CD4-positive, alpha-beta T cell treated with Interferon alpha-2 for 1 hour (primary cell): ENCODE results near the gene SPATA20.

ENCODE experiments used
- DNase-seq, 2 donors: peaks; one replicate each; pipeline ENCODE4 v3.0.0-alpha.2; 2020 to 2022

Gene SPATA20

DNA sequence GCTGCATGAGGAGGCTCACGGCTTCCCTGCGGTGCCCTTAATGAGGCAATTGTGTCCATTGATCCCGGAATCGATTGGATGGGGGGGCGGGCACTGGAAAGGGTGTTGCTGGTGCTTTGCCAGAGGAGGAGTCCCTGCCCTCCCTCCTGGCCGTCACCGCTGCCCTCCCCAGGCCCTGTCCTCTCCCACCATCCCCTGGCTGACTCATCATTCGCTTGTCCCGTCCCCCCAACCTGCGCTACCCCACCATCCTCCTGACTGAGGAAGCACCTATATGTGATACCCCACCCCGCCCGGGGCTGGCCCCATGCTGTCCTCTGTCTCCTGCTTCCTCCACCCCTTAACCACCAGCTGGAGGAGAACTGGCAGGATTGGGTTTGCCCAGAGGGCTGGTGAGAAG, 34.3 kb downstream of the SPATA20 start:
- DNase-seq: no peak

DNA sequence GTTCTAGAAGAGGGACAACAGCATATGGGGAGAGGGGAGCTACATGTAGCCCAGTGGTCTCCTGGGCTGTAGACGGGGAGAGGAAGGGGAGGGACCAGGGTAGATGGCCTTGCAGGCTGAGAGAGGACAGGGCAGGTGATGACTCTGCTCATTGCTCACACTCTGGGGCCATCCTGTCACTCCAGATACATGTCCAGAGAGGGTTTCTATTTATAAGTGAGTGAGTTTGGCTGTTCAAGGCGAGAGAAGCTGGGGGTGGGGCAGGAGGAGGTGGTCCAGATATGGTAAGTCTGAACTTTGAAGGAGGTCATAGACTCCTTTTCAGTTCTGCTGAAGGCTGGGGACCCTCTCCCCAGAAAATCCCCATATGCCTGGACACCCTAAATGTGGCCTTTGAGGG, 35.8 kb downstream of the SPATA20 start:
- no peak for DNase-seq

- DNase-seq: no peak
These were observed 36.7 kb downstream of the SPATA20 start for GRCh38 chr17:50583641-50584040.

GRCh38 chr17:50584116-50584515, 37.1 kb downstream of the SPATA20 start:
- DNase-seq: no peak

- no peak for DNase-seq
These were observed 37.8 kb downstream of the SPATA20 start for GRCh38 chr17:50584749-50585148.

DNA sequence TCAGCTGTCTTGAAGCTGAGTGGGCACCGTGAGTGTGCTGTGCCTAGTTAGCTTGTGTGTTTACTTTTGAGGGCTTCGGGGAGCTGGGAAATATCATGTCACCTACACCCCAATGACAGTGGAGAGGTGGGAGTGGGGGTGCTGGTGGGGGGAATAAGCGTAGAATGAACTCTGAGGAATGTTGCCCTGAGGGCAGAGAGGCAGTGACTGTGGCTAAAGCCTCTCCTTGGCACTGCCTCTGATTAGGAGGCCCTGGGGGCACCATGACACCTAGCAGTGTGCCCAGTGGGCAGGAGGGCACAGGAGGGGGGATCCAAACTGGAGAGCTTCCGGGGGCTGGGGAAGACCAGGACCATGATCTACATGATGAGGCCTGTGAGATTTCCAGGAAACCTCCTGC, 38.4 kb downstream of the SPATA20 start:
- DNase-seq: no peak

DNA sequence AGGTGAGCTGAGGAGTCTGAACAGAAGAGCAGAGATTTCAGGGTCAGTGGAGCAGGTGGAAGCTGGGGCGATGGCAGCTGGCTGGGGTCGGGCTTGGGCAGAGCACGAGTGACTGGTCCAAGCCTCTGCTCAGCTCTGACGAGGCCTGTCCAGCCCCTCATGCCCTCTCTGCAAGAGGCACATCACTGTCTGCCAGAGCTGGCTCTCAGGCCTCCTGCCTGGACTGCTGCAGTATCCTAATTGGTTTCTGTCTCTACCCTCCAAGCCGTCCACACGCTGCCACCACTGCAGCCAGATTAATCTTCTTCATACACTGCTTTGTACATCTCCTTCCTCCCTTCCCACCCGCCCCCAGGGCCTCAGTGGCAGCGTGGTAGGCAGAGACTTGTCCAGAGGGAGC, 38.9 kb downstream of the SPATA20 start:
- DNase-seq: no peak

DNA sequence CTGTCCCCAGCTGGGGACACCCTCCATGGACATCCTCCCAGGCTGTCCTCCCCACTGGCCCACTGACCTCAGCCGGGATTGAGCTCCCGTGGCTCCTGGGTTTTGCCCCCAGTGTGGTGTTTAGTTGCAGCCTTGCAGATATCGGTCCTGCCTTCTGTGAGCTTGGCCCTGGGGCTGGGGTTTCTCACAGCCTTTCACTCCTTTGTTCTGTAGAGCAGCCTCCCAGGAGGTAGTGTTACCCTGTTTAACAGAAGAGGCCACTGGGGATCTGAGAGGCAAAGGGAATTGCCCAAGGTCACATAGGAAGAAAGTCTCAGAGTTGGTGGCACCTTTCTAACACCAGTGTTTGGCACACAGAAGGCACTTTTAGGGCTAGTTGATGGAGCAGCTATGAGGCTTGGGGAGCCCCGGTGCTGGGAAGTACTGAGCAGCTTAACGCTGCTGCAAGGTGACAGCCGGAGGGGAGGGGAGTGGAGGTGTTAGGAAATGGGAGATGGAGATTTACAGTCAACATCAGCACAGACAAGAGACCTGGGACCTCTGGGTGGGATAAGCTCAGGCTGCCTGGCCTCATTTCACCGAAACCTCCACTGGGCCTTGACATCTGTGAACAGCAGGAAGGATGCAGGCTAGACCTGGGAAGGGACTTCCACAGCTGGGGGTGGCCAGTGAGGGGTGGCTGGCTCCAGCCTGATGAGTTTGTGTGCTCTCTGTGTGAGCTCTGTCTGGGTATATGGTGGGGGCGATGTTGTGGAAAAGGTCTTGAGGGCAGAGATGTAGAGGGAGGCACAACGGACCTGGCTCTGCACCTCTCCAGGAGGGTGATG, 39.7 kb downstream of the SPATA20 start:
- no peak for DNase-seq

GRCh38 chr17:50587571-50587970, 40.6 kb downstream of the SPATA20 start:
- no peak for DNase-seq

GRCh38 chr17:50588391-50589049, 41.5 kb downstream of the SPATA20 start:
- no peak for DNase-seq

DNA sequence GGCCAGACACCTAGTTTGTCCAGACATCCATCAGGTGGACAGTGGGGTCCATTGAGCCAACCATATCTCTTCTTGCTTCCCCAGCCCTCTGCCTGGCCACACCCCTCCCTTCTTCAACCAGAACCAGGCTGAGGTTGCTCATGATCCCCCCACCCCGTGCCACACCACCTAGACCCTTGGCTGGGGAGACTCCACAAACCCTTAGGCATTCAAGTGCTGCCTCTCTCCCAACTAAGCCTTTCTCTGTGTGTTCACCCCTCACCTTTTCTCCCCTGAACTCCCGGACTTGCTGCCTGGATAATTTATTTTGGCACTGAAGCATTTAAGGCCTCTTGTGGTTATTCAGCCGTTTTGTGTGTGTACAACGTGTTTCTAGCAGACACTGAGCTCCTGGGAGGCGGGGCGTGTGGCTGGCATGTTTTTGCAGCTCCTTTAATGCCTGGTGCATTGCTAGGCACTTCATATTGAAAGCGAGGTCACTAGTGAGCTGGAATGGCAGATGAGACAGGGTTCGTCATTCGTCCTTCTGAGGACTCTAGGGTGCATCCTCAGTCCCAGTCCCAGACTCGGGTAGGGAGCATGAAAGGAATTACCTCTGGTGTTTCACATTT, 42.2 kb downstream of the SPATA20 start:
- no peak for DNase-seq

DNA sequence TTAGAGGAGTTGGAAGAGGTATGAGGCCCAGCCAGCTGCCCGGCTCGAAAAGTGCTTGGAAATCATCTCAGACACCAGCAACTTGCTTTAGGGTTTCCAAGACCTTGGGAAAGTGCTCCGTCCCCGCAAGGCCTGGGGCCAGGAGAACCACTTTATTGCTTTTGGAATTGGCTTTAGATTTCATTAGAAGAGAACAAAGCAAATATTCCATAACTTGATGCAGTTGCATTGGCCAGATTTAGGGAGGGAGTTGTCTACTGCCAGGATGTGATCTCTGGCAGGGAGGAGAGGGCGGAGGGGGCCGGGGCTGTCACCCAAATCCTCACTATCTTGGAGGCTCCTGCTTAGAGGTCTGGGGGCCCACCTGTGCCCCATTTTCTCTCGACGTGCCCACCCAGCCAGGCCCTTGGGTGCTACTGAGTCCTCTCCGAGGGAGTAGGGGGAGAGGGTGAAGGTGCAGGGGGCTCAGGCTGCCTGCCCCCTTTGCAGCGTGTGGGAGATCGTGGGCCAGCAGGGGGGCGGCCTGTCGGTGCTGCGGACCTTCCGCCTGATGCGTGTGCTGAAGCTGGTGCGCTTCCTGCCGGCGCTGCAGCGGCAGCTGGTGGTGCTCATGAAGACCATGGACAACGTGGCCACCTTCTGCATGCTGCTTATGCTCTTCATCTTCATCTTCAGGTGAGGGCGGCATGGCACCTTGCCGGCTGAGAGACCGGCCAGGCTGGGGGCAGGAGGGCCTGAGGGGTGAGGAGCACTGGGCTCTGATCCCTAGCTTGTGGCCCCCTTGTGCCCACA, 44.2 kb downstream of the SPATA20 start:
- no peak for DNase-seq

GRCh38 chr17:50593321-50593720, 46.3 kb downstream of the SPATA20 start:
- DNase-seq: no peak

DNA sequence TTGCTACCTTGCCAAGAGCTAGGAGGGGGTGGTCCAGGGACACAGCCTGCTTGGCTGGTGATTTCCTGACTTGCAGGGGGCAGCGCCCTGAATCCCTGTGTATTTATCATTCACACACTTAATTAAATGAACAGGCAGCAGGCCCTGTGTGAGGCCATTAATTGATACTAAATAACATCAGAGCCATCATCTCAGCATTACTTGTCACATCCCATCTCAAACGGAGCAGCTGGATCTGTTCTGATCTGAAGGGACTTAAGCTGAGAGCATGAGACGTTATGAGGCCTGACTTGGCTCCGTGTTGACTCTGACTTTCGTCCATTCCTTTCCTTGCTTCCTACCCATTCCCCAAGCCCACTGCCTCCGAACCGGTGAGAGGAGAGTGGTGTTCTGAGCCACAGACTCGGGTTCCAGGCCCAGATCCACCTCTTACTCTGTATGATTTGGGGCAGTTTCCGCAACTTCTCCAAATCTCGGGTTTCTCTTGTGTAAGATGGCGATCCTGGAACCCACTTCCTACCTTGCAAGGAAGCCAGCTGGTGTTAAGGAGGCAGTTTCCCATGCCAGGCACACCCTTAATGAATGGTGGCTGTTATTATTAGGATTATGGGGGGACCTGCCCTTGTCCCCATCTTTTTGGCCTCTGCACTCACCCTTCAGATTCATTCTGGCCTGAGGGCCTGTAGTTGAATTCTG, 47.3 kb downstream of the SPATA20 start:
- no peak for DNase-seq

DNA sequence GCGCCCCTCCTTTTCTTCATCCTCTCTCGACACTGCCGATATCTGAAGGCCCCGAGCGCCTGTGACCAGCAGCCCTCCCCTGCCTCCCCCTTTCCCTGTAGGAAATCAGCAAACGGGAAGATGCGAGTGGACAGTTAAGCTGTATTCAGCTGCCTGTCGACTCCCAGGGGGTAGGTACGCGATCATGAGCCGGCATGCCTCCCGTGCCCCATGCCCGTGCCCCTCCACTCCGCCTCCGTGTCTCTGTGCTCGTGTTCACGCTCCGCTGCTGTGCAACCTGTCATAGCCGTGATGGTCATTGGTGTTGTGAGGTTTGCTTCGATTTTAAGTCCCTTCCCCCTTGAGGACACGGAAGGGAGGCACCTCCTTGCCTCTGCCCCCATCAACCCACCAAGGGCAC, 47.9 kb downstream of the SPATA20 start:
- DNase-seq: no peak

- no peak for DNase-seq
These were observed 49.4 kb downstream of the SPATA20 start for GRCh38 chr17:50596191-50597037.

DNA sequence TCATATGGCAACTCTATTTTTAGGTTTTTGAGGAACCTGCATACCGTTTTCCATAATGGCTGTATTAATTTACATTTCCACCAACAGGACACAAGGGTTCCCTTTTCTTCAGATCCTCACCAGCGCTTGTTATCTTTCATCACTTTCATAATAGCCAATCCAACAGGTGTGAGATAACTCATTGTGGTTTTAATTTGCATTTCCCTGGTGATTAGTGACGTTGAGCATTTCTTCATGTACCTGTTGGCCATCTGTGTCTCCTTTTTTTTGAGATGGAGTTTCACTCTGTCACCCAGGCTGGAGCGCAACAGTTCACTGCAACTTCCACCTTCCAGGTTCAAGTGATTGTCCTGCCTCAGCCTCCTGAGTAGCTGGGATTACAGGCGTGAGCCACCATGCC, 51.5 kb downstream of the SPATA20 start:
- DNase-seq: no peak

GRCh38 chr17:50599606-50600005, 52.6 kb downstream of the SPATA20 start:
- no peak for DNase-seq

- no peak for DNase-seq
These were observed 54.9 kb downstream of the SPATA20 start for GRCh38 chr17:50601823-50602375.

DNA sequence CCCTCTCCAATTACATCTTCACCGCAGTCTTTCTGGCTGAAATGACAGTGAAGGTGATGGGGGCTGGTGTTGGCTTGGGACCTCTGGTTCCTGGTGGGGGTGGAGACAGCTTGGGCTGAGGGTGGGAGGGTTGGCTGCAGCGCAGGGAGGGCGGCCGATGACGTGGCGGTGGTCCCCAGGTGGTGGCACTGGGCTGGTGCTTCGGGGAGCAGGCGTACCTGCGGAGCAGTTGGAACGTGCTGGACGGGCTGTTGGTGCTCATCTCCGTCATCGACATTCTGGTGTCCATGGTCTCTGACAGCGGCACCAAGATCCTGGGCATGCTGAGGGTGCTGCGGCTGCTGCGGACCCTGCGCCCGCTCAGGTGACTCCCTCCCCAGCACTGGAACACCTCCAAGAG, 55.9 kb downstream of the SPATA20 start:
- no peak for DNase-seq

GRCh38 chr17:50603340-50603739, 56.4 kb downstream of the SPATA20 start:
- peak in 1 of 2 donors; percentile 3 for DNase-seq
